SK-N-MC (cell line): ENCODE data around the gene ADD3.

Source experiments
- EZH2 ChIP-seq: fragments of 200-600 bp; sonication (generic); IDR thresholded peaks from one replicate; pipeline ENCODE4 v1.6.1; 2017; ENCODE audit warnings: antibody characterized with exemption
- FOXP2 ChIP-seq: optimal IDR thresholded peaks from 2 replicates; pipeline ENCODE3; 2011; ENCODE audit warnings: mild to moderate bottlenecking, moderate library complexity; ENCODE audit not compliant: insufficient read depth; ENCODE audit errors: extremely low read length, control extremely low read depth
- POLR2AphosphoS5 ChIP-seq: IDR thresholded peaks from 2 replicates; pipeline ENCODE4 v1.6.1; 2012; ENCODE audit warnings: mild to moderate bottlenecking, low read depth, low read length, borderline replicate concordance

DNA sequence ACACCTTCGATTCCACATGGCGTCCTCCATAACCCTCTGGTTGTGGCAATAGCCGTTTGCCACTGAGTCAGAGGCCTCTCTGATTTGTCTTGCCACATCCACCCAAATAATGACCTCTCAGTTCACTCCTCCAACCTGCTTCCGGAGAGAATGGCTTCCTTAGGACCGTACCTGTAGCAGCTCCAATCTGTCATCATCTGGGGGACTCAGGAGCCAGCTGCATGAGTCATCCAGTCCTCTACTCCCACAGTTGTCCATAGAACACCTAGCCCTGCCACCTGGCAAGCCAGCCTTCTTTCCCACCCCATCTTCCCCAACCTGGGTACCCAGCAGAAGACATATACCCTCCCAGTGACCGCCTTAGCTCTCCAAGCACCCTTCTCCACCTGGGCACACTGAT is 135.2 kb downstream of the ADD3 start:
- no peak for TF ChIP-seq POLR2AphosphoS5
- TF ChIP-seq EZH2, result no peak
- TF ChIP-seq FOXP2, result no peak
